Ovary (tissue), 3 donors: Measurements from ENCODE around the gene TNFSF11.

Source experiments
- EP300 ChIP-seq: sonication (generic); formaldehyde crosslinking; IDR thresholded peaks from one replicate; pipeline ENCODE4 v1.6.1; 2017; ENCODE audit warnings: antibody characterized with exemption
- TF ChIP-seq, protein P1 (sequence below), 3 donors: fragments of 450-650 bp in 2 of 3; fragments of 200-600 bp in 1 of 3; IDR thresholded peaks; one replicate each; pipeline versions ENCODE4 v1.5.1 to v1.8.0; 2016 to 2022; ENCODE audit warnings: antibody characterized with exemption in 3 of 3, mild to moderate bottlenecking in 1 of 3
- donor health status: DM: no; HTN: no; CAD: no.

DNA sequence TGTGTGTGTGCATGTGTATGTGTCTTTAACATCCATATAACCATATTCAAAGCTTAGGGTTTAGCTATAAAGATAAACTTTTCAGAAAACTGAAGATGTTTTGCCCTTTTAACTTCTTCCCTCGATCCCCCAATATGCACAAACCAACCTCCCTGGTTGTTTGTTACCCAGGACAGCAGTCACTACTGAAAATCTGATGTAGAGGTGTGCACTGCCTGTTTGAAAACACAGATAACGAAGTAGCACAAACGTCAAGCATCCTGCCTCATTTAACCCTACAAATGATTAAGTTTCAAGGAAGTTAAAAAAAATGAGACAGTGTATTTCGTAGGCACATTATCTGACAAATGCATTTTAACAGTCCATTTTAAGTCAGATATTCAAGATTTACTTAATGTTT lies 3.6 kb downstream of the TNFSF11 start:
- TF ChIP-seq, protein P1, sequence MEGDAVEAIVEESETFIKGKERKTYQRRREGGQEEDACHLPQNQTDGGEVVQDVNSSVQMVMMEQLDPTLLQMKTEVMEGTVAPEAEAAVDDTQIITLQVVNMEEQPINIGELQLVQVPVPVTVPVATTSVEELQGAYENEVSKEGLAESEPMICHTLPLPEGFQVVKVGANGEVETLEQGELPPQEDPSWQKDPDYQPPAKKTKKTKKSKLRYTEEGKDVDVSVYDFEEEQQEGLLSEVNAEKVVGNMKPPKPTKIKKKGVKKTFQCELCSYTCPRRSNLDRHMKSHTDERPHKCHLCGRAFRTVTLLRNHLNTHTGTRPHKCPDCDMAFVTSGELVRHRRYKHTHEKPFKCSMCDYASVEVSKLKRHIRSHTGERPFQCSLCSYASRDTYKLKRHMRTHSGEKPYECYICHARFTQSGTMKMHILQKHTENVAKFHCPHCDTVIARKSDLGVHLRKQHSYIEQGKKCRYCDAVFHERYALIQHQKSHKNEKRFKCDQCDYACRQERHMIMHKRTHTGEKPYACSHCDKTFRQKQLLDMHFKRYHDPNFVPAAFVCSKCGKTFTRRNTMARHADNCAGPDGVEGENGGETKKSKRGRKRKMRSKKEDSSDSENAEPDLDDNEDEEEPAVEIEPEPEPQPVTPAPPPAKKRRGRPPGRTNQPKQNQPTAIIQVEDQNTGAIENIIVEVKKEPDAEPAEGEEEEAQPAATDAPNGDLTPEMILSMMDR (IDR thresholded peaks at IDR 0.05) = no peak
- TF ChIP-seq EP300 = no peak
